ENCODE data around the gene PLPP1. TPM values are rescaled to one million over a fixed set of nuclear protein-coding genes. Genes with fewer than 3 reads are reported as not detected.

The PLPP1 gene
- total RNA-seq, 1 donor from 2014 or later = 56.1 TPM

DNA sequence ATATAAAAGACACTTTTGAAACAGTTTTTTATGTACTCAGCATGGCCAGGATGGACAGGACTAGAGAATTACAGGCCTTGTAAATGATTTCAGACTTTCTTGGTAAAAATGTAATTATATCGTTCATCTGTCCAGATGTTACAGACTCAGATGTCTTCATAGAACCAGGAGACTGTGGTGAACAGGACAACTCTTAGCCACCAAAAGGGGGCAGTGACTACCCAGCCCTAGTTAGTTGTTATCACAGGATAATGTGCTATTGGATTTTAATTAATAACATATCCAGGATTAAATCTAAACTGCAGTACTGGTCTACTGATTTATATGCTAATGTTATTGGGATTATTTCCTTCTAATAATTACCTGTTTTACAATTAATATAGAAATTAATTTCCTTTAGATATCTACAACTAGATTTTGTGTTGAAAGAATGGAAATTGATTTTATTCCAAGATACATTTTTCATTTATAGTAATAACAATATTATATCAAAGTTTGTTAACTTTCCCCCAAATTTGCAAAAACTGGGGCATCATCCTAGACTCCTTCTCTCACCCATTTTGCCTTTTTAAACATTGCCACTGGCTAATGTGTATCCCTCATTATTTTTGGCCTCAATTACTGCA, 127.6 kb downstream of the PLPP1 start:
- intact Hi-C loops (cut with DNase I) = loop anchor here (2.0 kb wide), 1 partner anchor 284 kb away; no protein-coding TSS in a partner anchor
- ATAC-seq (peak; percentile 69), DNase-seq (no peak)
- no peak overlapping the region for H3K27ac ChIP-seq
- H3K4me1 ChIP-seq = no peaks in the 10 kb centered on the region
- no peak overlapping the region for H3K4me3 ChIP-seq
- H3K9me3 ChIP-seq = no peaks in the 10 kb centered on the region
- peaks cover 62% of the 10 kb centered on the region for H3K36me3 ChIP-seq
- H3K27me3 ChIP-seq = no peaks in the 10 kb centered on the region
- TF ChIP-seq, protein P1, sequence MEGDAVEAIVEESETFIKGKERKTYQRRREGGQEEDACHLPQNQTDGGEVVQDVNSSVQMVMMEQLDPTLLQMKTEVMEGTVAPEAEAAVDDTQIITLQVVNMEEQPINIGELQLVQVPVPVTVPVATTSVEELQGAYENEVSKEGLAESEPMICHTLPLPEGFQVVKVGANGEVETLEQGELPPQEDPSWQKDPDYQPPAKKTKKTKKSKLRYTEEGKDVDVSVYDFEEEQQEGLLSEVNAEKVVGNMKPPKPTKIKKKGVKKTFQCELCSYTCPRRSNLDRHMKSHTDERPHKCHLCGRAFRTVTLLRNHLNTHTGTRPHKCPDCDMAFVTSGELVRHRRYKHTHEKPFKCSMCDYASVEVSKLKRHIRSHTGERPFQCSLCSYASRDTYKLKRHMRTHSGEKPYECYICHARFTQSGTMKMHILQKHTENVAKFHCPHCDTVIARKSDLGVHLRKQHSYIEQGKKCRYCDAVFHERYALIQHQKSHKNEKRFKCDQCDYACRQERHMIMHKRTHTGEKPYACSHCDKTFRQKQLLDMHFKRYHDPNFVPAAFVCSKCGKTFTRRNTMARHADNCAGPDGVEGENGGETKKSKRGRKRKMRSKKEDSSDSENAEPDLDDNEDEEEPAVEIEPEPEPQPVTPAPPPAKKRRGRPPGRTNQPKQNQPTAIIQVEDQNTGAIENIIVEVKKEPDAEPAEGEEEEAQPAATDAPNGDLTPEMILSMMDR (IDR thresholded peaks at IDR 0.05) = peak; percentile 62

DNA sequence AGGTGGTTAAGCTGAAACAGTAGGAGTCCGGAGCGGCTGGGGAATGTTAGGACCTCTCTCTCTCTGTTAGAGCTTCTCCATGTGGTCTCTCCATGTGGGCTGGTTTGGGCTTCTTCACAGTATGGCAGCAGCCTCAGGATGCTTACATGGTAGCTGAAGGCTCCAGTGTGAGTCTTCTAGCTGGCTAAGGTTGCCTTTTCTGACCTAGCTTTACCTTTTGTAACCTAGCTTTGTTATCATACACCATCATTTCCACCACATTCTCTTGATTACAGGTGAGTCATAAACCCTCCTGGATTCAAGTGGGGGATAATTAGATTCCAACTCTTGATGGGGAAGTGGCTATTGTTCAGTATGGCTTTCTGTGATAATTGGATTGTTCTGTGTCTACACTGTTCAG, 128.5 kb downstream of the PLPP1 start:
- Histone ChIP-seq H3K4me3 (no peak overlapping the region), H3K36me3 (peaks cover 65% of the 10 kb centered on the region), H3K27ac (no peak overlapping the region), H3K27me3 (no peaks in the 10 kb centered on the region), H3K9me3 (no peaks in the 10 kb centered on the region), H3K4me1 (no peaks in the 10 kb centered on the region)
- intact Hi-C loops (cut with DNase I) = loop anchor here (2.0 kb wide), 1 partner anchor 285 kb away; no protein-coding TSS in a partner anchor
- ATAC-seq (no peak), DNase-seq (no peak)
- TF ChIP-seq, protein P1 (IDR thresholded peaks at IDR 0.05) = no peak

DNA sequence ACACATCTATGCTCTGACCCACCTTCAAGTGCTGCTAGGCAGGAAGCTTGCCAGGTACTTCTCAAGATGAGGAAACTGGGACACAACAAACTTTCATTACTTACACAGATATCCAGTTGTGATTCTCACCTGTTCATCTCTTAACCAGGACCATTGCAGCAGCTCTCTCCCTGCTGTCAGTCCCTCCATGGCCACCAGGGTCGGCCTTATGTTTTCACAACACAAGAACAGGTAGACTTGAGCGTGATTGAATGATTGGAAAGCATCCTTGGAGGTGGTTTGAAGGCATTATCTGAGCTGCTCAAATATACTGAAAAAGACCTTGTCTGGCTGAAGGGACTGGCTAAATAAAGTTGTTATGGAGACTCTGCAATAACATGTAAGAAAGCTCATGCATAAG, 132.6 kb downstream of the PLPP1 start:
- TF ChIP-seq, protein P1 (IDR thresholded peaks at IDR 0.05) = no peak
- intact Hi-C loops (cut with DNase I) = no loop called here
- H3K27ac ChIP-seq = no peak overlapping the region
- H3K27me3 ChIP-seq = no peaks in the 10 kb centered on the region
- no peaks in the 10 kb centered on the region for H3K9me3 ChIP-seq
- DNase-seq (no peak), ATAC-seq (no peak)
- no peaks in the 10 kb centered on the region for H3K4me1 ChIP-seq
- H3K36me3 ChIP-seq = peaks cover 80% of the 10 kb centered on the region
- no peak overlapping the region for H3K4me3 ChIP-seq

DNA sequence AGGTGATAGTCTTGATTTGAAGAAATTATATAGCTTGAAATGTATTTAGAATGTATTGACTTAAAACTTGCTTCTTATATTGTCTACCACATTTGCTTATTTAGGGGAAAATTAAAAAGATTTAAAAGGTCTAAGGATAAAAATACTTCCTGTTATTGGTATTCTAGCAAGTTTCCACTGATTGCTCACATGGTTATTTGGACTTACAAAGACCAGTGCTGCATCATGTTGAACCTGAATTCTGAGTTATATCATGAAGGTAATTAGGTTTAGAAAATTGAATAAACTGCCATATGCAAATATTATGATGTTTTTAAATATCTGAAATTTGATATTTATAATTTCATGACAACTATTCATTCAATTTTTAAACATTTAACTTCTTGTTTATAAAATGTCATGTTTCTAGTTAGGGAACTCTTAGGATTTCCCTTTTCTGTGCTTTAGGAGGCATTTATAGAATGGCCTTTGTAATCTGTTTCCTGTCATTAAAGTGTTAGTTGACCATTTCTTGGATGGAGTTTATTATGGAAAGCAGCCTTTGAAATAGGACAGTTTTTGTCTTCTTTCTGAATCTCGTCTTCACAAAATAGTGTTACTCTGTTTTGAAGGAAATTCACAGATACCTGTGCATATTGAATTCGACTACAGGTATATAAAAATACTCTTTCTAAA, 141.1 kb downstream of the PLPP1 start:
- Histone ChIP-seq H3K36me3 (peaks cover 23% of the 10 kb centered on the region), H3K4me3 (no peak overlapping the region), H3K4me1 (no peaks in the 10 kb centered on the region), H3K27me3 (no peaks in the 10 kb centered on the region), H3K27ac (no peak overlapping the region), H3K9me3 (no peaks in the 10 kb centered on the region)
- no peak for ATAC-seq
- intact Hi-C loops (cut with DNase I) = no loop called here
- TF ChIP-seq, protein P1 (IDR thresholded peaks at IDR 0.05) = no peak
- no peak for DNase-seq

DNA sequence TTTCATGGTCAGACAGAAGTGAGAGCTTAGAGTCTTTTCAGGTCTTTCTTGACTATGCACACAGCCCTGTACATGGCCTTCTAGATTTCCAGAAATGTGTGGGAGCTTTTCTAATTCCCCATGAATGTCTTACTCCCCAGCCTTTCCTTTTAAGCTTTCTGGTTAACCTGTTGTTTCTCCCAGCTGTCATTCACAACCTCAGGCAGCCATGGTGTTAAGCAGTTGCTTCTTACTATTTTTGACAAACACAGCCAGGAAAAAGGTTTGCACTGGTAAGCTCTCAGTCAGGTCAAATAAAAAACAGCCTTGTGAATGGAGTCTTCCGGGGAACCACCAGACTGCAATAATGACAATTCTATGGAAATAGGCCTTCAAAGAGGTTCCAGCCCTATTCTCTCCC, 142.1 kb downstream of the PLPP1 start:
- no peak overlapping the region for H3K4me3 ChIP-seq
- no peak for DNase-seq
- no peaks in the 10 kb centered on the region for H3K4me1 ChIP-seq
- H3K27me3 ChIP-seq = no peaks in the 10 kb centered on the region
- TF ChIP-seq, protein P1 (IDR thresholded peaks at IDR 0.05) = no peak
- no peaks in the 10 kb centered on the region for H3K9me3 ChIP-seq
- H3K27ac ChIP-seq = no peak overlapping the region
- peaks cover 31% of the 10 kb centered on the region for H3K36me3 ChIP-seq
- intact Hi-C loops (cut with DNase I) = no loop called here
- no peak for ATAC-seq

Data from upper lobe of right lung (tissue), 1 donor.